Measurements from ENCODE around the gene SNX11.

The SNX11 gene

GRCh38 chr17:48110761-48111160 is 3.2 kb downstream of the SNX11 start (continued):
- no peak for TF ChIP-seq ZNF777 (tag by site-specific recombination; IDR thresholded peaks at IDR 0.05; ENCODE audit: borderline replicate concordance)
- no peak for TF ChIP-seq KLF1 (tag by site-specific recombination; IDR thresholded peaks at IDR 0.05)
- no peak for TF ChIP-seq ZBTB10 (tag by site-specific recombination; IDR thresholded peaks at IDR 0.05)
- no peak for TF ChIP-seq YY2 (tag by site-specific recombination; IDR thresholded peaks at IDR 0.05)
- no peak for TF ChIP-seq TSHZ1 (tag by site-specific recombination; IDR thresholded peaks at IDR 0.05; ENCODE audit: borderline replicate concordance)
- no peak for TF ChIP-seq IKZF3 (tag by site-specific recombination; IDR thresholded peaks at IDR 0.05)
- TF ChIP-seq ZBTB49 (tag by site-specific recombination; IDR thresholded peaks at IDR 0.05; ENCODE audit: low read depth) = no peak
- no peak for TF ChIP-seq ZEB2 (tag by site-specific recombination; IDR thresholded peaks at IDR 0.05)

GRCh38 chr17:48111937-48112241 is 4.3 kb downstream of the SNX11 start:
- POLR2A ChIA-PET = interaction anchor here (1.7 kb wide), 1 partner anchor 11 kb away, joined by 6 read pairs; the partner anchor contains the start of gene CBX1
- CTCF ChIA-PET = no interaction called here
- Histone ChIP-seq H3K9me3 (ENCODE audit: control insufficient read depth, insufficient read depth, low read depth, low read length) (no peaks in the 10 kb centered on the region), H3K36me3 (ENCODE audit: control insufficient read depth in 2 of 2, insufficient read depth in 1 of 2, low read length in 2 of 2) (peaks cover 29 to 30% of the 10 kb centered on the region in 2 experiments), H3K4me1 (ENCODE audit: control insufficient read depth, insufficient read depth, low read length) (peaks cover 8% of the 10 kb centered on the region), H3K27ac (ENCODE audit: extremely low read depth, low read depth, low read length) (no peak overlapping the region), H3K4me3 (ENCODE audit: low read depth, low read length) (no peak overlapping the region)
- TF ChIP-seq ZNF645 (tag by site-specific recombination; IDR thresholded peaks at IDR 0.05) = no peak
- TF ChIP-seq ZNF184 (tag by site-specific recombination; IDR thresholded peaks at IDR 0.05) = no peak
- TF ChIP-seq GLIS1 (tag by site-specific recombination; IDR thresholded peaks at IDR 0.05) = no peak
- TF ChIP-seq ZBTB6 (tag by site-specific recombination; IDR thresholded peaks at IDR 0.05) = no peak
- no peak for TF ChIP-seq ZNF48 (tag by site-specific recombination; IDR thresholded peaks at IDR 0.05)
- TF ChIP-seq ZNF610 (tag by site-specific recombination; IDR thresholded peaks at IDR 0.05; ENCODE audit: borderline replicate concordance) = no peak
- TF ChIP-seq ZNF391 (tag by site-specific recombination; IDR thresholded peaks at IDR 0.05; ENCODE audit: borderline replicate concordance, low read depth) = no peak
- no peak for TF ChIP-seq ZNF843 (tag by site-specific recombination; IDR thresholded peaks at IDR 0.05)
- no peak for TF ChIP-seq ZSCAN5A (tag by site-specific recombination; IDR thresholded peaks at IDR 0.05)
- no peak for TF ChIP-seq ZNF791 (tag by site-specific recombination; IDR thresholded peaks at IDR 0.05)
- TF ChIP-seq ZNF10 (tag by site-specific recombination; IDR thresholded peaks at IDR 0.05) = no peak
- no peak for TF ChIP-seq ZBTB26 (tag by site-specific recombination; optimal IDR thresholded peaks at IDR 0.05)
- no peak for TF ChIP-seq ZSCAN30 (tag by site-specific recombination; IDR thresholded peaks at IDR 0.05)
- no peak for TF ChIP-seq ZBTB44 (tag by site-specific recombination; IDR thresholded peaks at IDR 0.05)
